Karpas-422 (cell line): ENCODE data around the gene S100A13. TPM values are rescaled to one million over a fixed set of nuclear protein-coding genes. Genes with fewer than 3 reads are reported as not detected.
"Not testable (repeated sequence)": the region's sequence is repeated elsewhere in the genome, so short reads cannot be mapped to it uniquely, and the experiment has no call there.

Experiments
- DNase-seq: peaks from one replicate; pipeline ENCODE4 v3.0.0-alpha.2; 2015
- H2AFZ ChIP-seq: fragments of 200-600 bp; sonication (generic); 2 replicates; pipeline ENCODE4 v1.6.1; 2014; ENCODE audit warnings: antibody characterized with exemption, low read length, mixed read lengths
- H3K27ac ChIP-seq: fragments of 200-600 bp; sonication (generic); 2 replicates; pipeline ENCODE4 v1.5.1; 2014; ENCODE audit warnings: mild to moderate bottlenecking, low read length, moderate library complexity
- H3K27me3 ChIP-seq: fragments of 200-600 bp; sonication (generic); 2 replicates; pipeline ENCODE4 v1.6.1; 2014; ENCODE audit warnings: low read length, mixed read lengths
- H3K36me3 ChIP-seq: fragments of 200-600 bp; sonication (generic); 2 replicates; pipeline ENCODE4 v1.6.1; 2014; ENCODE audit warnings: low read length, mixed read lengths; ENCODE audit not compliant: insufficient read depth
- H3K4me1 ChIP-seq: fragments of 200-600 bp; sonication (generic); 2 replicates; pipeline ENCODE4 v1.6.1; 2014; ENCODE audit warnings: mild to moderate bottlenecking, low read length, mixed read lengths
- H3K4me2 ChIP-seq: fragments of 200-600 bp; sonication (generic); 2 replicates; pipeline ENCODE4 v1.6.1; 2014; ENCODE audit warnings: low read length, low read depth, mild to moderate bottlenecking; ENCODE audit not compliant: poor library complexity, severe bottlenecking
- H3K4me3 ChIP-seq: fragments of 200-600 bp; sonication (generic); 2 replicates; pipeline ENCODE4 v1.5.1; 2014; ENCODE audit warnings: mild to moderate bottlenecking, antibody characterized with exemption, low read length, mixed read lengths
- H3K79me2 ChIP-seq: fragments of 200-600 bp; sonication (generic); 2 replicates; pipeline ENCODE4 v1.6.1; 2014; ENCODE audit warnings: mild to moderate bottlenecking, low read length, mixed read lengths
- H3K9ac ChIP-seq: fragments of 200-600 bp; sonication (generic); 2 replicates; pipeline ENCODE4 v1.6.0; 2014; ENCODE audit warnings: low read length
- H3K9me2 ChIP-seq: fragments of 200-600 bp; sonication (generic), shearing (Covaris generic); replicated peaks from 2 replicates; pipeline ENCODE4 v1.6.0; 2014; ENCODE audit warnings: mild to moderate bottlenecking, low read length, moderate library complexity; ENCODE audit not compliant: insufficient read depth
- H3K9me3 ChIP-seq: fragments of 300-700, 200-600 bp; sonication (generic); 2 replicates; pipeline ENCODE4 v1.6.1; 2014; ENCODE audit warnings: low read length, mixed read lengths
- H4K20me1 ChIP-seq: fragments of 200-600 bp; sonication (generic); 2 replicates; pipeline ENCODE4 v1.6.1; 2014; ENCODE audit warnings: mild to moderate bottlenecking, antibody characterized with exemption, low read length, low read depth; ENCODE audit not compliant: insufficient read depth
- total RNA-seq: library from RNA; depleted of rRNA; stranded (reverse); fragments of >200 nt; shearing (Covaris generic); gene quantifications from 2 replicates; pipeline ENCODE4 v1.2.3, GENCODE V29; 2014; ENCODE audit warnings: low replicate concordance

The S100A13 gene
- total RNA-seq, 1 experiment from 2014 or later: 21.5 TPM

GRCh38 chr1:153583976-153584375, 43.3 kb downstream of the S100A13 start:
- Histone ChIP-seq H3K9me2 (no peaks in the 10 kb centered on the region), H3K9me3 (no peaks in the 10 kb centered on the region), H3K79me2 (no peaks in the 10 kb centered on the region), H2AFZ (no peak overlapping the region), H3K4me2 (no peak overlapping the region), H4K20me1 (no peaks in the 10 kb centered on the region), H3K4me3 (no peak overlapping the region), H3K9ac (no peak overlapping the region), H3K27ac (no peak overlapping the region), H3K4me1 (no peaks in the 10 kb centered on the region), H3K36me3 (no peaks in the 10 kb centered on the region), H3K27me3 (no peaks in the 10 kb centered on the region)
- DNase-seq: no peak

- not testable (repeated sequence) for H3K79me2 ChIP-seq, H3K4me2 ChIP-seq, H3K27ac ChIP-seq, H3K9ac ChIP-seq, DNase-seq, H3K27me3 ChIP-seq, H2AFZ ChIP-seq, H3K4me3 ChIP-seq, H3K36me3 ChIP-seq, H3K9me3 ChIP-seq, H4K20me1 ChIP-seq, H3K9me2 ChIP-seq, H3K4me1 ChIP-seq
Observed at GRCh38 chr1:153583514-153583913, 43.8 kb downstream of the S100A13 start.

- H3K36me3 ChIP-seq, H3K27ac ChIP-seq, H3K79me2 ChIP-seq, H3K4me3 ChIP-seq, H3K4me2 ChIP-seq, H3K27me3 ChIP-seq, H3K9me2 ChIP-seq, H2AFZ ChIP-seq, H3K9ac ChIP-seq, H4K20me1 ChIP-seq, H3K4me1 ChIP-seq, H3K9me3 ChIP-seq, DNase-seq: not testable (repeated sequence)
Observed at GRCh38 chr1:153582836-153583235, 44.5 kb downstream of the S100A13 start.

GRCh38 chr1:153578936-153579335, 48.4 kb downstream of the S100A13 start:
- H2AFZ ChIP-seq: no peak overlapping the region
- no peak overlapping the region for H3K27ac ChIP-seq
- H3K9me3 ChIP-seq: no peaks in the 10 kb centered on the region
- no peaks in the 10 kb centered on the region for H3K27me3 ChIP-seq
- H3K36me3 ChIP-seq: no peaks in the 10 kb centered on the region
- H3K9me2 ChIP-seq: no peaks in the 10 kb centered on the region
- H3K4me2 ChIP-seq: no peak overlapping the region
- no peak overlapping the region for H3K9ac ChIP-seq
- no peaks in the 10 kb centered on the region for H3K79me2 ChIP-seq
- no peaks in the 10 kb centered on the region for H4K20me1 ChIP-seq
- H3K4me1 ChIP-seq: no peaks in the 10 kb centered on the region
- no peak overlapping the region for H3K4me3 ChIP-seq
- DNase-seq: no peak

- H3K9ac ChIP-seq: no peak overlapping the region
- H3K4me1 ChIP-seq: no peaks in the 10 kb centered on the region
- H3K4me2 ChIP-seq: no peak overlapping the region
- H3K27ac ChIP-seq: no peak overlapping the region
- H3K36me3 ChIP-seq: no peaks in the 10 kb centered on the region
- H2AFZ ChIP-seq: no peak overlapping the region
- H3K79me2 ChIP-seq: no peaks in the 10 kb centered on the region
- H3K9me3 ChIP-seq: no peaks in the 10 kb centered on the region
- no peaks in the 10 kb centered on the region for H4K20me1 ChIP-seq
- H3K27me3 ChIP-seq: no peaks in the 10 kb centered on the region
- no peak overlapping the region for H3K4me3 ChIP-seq
- H3K9me2 ChIP-seq: no peaks in the 10 kb centered on the region
- DNase-seq: peak; percentile 16
Observed at GRCh38 chr1:153578490-153578889, 48.8 kb downstream of the S100A13 start.

- Histone ChIP-seq H3K79me2 (no peaks in the 10 kb centered on the region), H3K4me2 (no peak overlapping the region), H3K4me3 (no peak overlapping the region), H3K9me2 (no peaks in the 10 kb centered on the region), H3K9ac (no peak overlapping the region), H3K27ac (no peak overlapping the region), H3K9me3 (no peaks in the 10 kb centered on the region), H3K36me3 (no peaks in the 10 kb centered on the region), H2AFZ (no peak overlapping the region), H3K27me3 (no peaks in the 10 kb centered on the region), H4K20me1 (no peaks in the 10 kb centered on the region), H3K4me1 (no peaks in the 10 kb centered on the region)
- DNase-seq: no peak
Observed at GRCh38 chr1:153577624-153578051, 49.7 kb downstream of the S100A13 start.

- H4K20me1 ChIP-seq: no peaks in the 10 kb centered on the region
- H3K36me3 ChIP-seq: no peaks in the 10 kb centered on the region
- H2AFZ ChIP-seq: no peak overlapping the region
- H3K9ac ChIP-seq: no peak overlapping the region
- H3K4me3 ChIP-seq: no peak overlapping the region
- no peaks in the 10 kb centered on the region for H3K79me2 ChIP-seq
- no peaks in the 10 kb centered on the region for H3K9me2 ChIP-seq
- no peaks in the 10 kb centered on the region for H3K4me1 ChIP-seq
- H3K27ac ChIP-seq: no peak overlapping the region
- DNase-seq: no peak
- H3K4me2 ChIP-seq: no peak overlapping the region
- no peaks in the 10 kb centered on the region for H3K9me3 ChIP-seq
- H3K27me3 ChIP-seq: no peaks in the 10 kb centered on the region
Observed at GRCh38 chr1:153577138-153577537, 50.2 kb downstream of the S100A13 start.

GRCh38 chr1:153575497-153575896, 51.8 kb downstream of the S100A13 start:
- DNase-seq, H3K4me2 ChIP-seq, H3K4me1 ChIP-seq, H3K27ac ChIP-seq, H3K36me3 ChIP-seq, H4K20me1 ChIP-seq, H3K27me3 ChIP-seq, H3K9me3 ChIP-seq, H3K4me3 ChIP-seq, H3K9me2 ChIP-seq, H3K79me2 ChIP-seq, H3K9ac ChIP-seq, H2AFZ ChIP-seq: not testable (repeated sequence)

- not testable (repeated sequence) for H3K9me2 ChIP-seq, H3K4me1 ChIP-seq, H3K4me3 ChIP-seq, H3K9ac ChIP-seq, H3K9me3 ChIP-seq, H3K27ac ChIP-seq, H3K79me2 ChIP-seq, DNase-seq, H2AFZ ChIP-seq, H3K36me3 ChIP-seq, H3K27me3 ChIP-seq, H4K20me1 ChIP-seq, H3K4me2 ChIP-seq
Observed at GRCh38 chr1:153575081-153575491, 52.2 kb downstream of the S100A13 start.
